ENCODE measurements around the gene IGF2R.
"Not testable (repeated sequence)": the region's sequence is repeated elsewhere in the genome, so short reads cannot be mapped to it uniquely, and the experiment has no call there.

Gene IGF2R

GRCh38 chr6:160102956-160103824 is 134.3 kb downstream of the IGF2R start:
- peak; percentile 15 to 21 for DNase-seq

- no peak for DNase-seq
Measured at GRCh38 chr6:160103825-160104100, 134.9 kb downstream of the IGF2R start.

GRCh38 chr6:160104821-160105517 is 136.1 kb downstream of the IGF2R start:
- DNase-seq: no peak

- no peak for DNase-seq
Measured at GRCh38 chr6:160106010-160106409, 137.1 kb downstream of the IGF2R start.

- DNase-seq: no peak
Measured at GRCh38 chr6:160106701-160107100, 137.8 kb downstream of the IGF2R start.

GRCh38 chr6:160108077-160108476 is 139.2 kb downstream of the IGF2R start:
- no peak for DNase-seq

DNA sequence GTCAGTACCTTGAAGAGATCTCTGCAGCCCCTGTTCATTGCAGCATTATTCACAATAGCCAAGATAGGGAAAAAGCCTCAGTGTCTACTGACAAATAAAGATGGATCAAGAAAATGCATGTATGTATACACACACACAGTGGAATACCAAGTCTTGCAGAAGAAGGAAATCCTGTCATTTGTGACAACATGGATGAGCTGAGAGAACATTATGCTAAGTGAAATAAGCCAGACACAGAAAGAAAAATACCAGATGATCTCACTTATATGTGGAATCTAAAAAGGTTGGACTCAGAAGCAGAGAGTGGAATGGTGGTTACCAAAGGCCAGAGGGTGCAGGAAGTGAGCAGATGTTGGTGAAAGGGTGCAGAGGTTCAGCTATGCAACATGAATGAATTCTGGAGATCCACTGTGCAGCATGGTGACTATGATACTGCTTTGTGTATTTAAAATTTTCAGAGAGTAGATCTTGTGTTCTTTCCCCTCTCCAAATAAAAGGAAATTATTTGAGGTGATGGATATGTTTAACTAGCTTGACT is 141.8 kb downstream of the IGF2R start:
- no peak for DNase-seq

- no peak for DNase-seq
Measured at GRCh38 chr6:160111806-160112205, 142.9 kb downstream of the IGF2R start.

DNA sequence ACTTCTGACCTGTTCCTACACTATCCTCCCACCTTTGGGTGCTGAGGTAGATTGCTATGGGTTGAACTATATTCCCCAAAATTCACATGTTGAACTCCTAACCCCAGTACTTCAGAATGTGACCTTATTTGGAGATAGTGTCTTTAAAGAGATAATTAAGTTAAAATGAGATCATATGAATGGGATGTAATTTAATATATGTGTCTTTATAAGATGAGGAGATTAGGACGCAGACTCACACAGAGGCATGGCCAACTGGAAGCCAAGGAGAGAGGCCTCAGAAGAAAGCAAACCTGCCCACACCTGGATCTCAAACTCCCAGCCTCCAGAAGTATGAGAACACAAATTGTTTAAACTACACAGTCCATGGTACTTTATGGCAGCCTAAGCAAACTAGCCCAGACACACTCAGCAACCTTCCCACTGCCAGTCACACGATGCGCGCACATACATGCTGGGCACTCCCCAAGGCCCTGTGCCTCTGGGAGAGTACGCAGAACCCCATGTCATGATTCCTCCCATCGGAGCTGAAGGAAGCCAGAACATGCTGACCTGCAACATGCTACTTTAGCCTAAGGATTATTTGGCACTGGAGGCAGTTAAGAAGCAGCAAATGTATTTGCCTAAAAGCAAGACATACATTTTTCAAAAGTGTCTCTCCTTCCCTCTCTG is 143.9 kb downstream of the IGF2R start:
- no peak for DNase-seq

- not testable (repeated sequence) for DNase-seq
Measured at GRCh38 chr6:160114536-160114935, 145.7 kb downstream of the IGF2R start.

DNA sequence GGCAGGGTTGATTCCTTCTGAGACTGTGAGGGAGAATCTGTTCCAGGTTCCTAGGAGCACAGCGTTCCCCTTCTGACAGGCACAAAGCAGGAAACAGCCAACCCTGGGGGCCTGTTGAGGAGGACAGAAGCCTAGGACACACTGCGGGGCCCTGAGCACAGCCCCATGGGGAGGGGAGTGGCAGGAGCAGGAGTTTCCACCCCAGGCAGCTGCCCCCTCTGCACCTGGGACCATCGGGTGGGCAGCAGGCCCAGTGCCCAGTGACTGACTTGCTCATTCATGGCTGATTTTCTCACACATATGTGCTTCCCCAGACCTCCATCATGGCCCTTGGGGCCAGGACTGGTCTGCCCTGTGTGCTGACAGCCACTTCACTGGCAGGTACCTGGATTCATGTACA is 146.5 kb downstream of the IGF2R start:
- no peak for DNase-seq

- no peak for DNase-seq
Measured at GRCh38 chr6:160116411-160116810, 147.5 kb downstream of the IGF2R start.

DNA sequence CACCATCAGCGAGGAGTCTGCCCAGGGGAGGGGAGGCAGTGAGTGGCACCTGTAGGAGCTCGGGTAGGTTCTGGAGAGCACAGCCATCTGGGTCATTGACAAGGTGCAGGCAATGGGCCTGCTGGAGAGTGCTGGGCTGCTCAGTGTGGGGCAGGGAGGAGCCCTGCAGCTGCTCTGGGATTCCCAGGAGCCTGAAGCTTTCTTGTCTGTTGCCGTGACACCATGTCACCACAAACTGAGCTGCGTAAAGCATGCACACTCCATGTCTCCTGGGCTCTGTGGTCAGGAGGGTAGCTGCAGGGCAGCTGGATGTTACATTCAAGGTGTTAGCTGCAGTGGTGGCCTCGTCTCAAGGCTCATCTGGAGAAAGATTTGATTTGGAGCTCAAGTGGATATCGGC is 148.3 kb downstream of the IGF2R start:
- no peak for DNase-seq

DNA sequence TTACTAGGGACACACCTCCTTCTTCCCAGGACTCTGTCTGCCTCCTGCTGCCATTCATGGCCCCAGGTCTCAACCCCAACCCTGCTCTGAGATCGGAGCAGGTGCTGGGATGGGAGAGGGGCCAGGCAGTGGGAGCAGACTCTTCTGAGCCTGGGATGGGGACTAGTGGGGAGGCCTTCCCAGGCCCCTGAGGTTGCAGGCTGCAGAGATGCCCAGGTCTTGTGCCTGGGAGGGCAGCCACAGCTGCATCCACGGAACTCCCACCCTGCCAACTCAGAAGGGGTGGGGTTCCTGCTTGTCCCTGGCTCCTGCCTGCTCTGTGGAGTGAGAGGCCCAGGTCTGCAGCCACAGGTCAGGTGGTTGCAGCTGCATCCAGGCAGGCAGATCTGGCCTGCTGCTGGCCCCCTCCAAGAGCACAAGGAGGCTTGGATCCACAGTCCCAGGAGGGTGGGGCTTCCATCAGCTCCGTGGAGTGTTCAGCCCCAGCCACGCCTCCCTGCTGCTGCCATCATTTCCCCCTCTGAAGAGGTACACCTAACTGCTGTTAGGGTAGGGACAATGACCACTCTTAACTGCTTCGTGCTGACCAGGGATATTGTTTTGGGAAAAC is 149.8 kb downstream of the IGF2R start:
- no peak for DNase-seq

GRCh38 chr6:160120087-160120486 is 151.2 kb downstream of the IGF2R start:
- no peak for DNase-seq

- DNase-seq: no peak
Measured at GRCh38 chr6:160121558-160121957, 152.7 kb downstream of the IGF2R start, which contains the start of gene SLC22A1. TSS of gene SLC22A1 (plus strand) at chr6:160121815. CDS start at chr6:160121936, 121 bp downstream.

DNA sequence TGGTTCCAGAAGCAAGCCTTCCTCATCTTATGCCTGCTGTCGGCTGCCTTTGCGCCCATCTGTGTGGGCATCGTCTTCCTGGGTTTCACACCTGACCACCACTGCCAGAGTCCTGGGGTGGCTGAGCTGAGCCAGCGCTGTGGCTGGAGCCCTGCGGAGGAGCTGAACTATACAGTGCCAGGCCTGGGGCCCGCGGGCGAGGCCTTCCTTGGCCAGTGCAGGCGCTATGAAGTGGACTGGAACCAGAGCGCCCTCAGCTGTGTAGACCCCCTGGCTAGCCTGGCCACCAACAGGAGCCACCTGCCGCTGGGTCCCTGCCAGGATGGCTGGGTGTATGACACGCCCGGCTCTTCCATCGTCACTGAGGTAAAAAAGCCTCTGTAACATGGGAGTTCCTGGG is 153.1 kb downstream of the IGF2R start:
- no peak for DNase-seq

DNA sequence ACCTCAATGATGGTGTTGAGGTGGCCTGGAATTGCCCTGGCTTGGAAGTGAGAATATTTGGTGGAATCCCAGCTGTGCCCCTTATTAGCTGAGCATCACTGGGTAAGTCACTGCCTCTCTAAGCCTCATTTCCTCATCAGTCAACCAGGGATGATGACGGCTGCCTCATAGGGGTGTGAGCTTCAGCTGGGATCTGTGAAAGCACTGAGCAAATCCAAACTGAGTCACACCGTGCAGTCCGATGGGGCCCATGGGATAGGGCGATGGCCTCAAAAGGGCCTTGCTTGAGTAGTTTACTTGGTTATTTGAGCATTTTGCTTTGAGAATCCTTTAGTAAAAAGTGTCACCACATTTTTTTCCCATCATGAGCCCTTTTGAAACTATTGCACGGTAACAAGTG is 153.9 kb downstream of the IGF2R start:
- DNase-seq: no peak

DNA sequence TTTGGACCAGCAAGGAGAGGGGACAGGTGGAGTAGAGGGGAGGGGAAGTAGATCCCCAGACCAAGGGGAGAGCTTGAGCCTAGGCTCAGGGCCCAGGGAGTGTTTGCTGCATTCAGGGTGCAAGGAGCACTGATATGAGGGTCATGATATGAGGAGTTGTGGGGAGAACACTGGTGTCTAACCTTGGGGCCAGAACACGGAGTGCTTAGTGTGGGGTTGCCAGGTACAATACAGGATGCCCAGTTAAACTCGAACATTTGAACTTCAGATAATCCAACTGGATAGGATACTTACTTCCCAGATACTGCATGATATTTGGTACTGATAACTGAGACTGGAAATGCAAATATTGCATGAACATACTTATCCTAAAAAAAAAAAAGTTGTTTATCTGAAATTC is 155.1 kb downstream of the IGF2R start:
- no peak for DNase-seq

DNA sequence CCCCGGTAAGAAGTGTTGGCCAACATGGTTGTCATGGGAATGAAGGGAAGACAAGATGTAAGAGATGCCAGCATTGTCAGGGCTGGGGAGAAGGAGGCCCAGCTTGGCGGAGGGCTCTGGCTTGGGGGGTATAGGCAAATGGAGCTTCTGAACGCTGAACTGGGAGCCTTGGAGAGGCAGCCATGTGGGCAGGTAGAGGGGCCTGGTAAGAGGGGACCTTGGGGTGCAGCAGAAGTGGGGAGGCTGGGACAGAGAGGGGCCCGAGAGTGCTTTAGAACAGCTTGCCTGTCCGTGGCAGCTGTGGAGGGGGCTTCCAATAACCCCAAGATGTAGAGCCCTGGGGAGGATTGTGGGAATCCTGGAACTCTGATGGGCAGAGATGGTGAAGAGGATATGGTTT is 155.7 kb downstream of the IGF2R start:
- no peak for DNase-seq

GRCh38 chr6:160125105-160125504 is 156.2 kb downstream of the IGF2R start:
- not testable (repeated sequence) for DNase-seq

- DNase-seq: no peak
Measured at GRCh38 chr6:160127270-160128124, 158.6 kb downstream of the IGF2R start.

Data from activated CD4-positive, alpha-beta T cell treated with anti-CD3 and anti-CD28 coated beads, Interleukin-2, amount 50 U/mL, for 48 hours (primary cell).